GM18519 (cell line): ENCODE measurements around the gene INPP4B.
"Not testable (repeated sequence)": the region's sequence is repeated elsewhere in the genome, so short reads cannot be mapped to it uniquely, and the experiment has no call there.

ENCODE experiments used
- ATAC-seq: cut with Tn5 transposase; IDR thresholded peaks from one replicate; pipeline ENCODE4 v1.9.1; 2021; ENCODE audit warnings: mild to moderate bottlenecking, moderate library complexity; ENCODE audit not compliant: unreplicated experiment, low FRiP score

Gene INPP4B

DNA sequence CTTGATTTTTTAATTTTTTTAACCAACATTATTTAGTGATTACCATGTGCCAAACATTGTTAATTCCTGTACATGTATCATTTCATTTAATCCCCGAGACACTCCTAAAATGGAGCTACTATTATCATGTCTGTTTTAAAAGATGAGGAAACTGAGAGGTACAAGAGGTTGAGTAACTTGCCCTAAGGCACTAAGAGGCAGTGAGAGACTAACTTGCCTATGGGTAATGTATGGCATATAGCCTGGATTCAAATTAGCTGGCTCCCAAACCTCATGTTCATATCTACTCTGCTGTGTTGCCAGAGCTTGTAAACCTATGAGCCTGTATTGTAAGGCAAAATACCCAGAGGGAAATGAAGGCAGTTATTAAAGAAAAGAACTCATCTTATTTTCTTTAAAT, 766.1 kb downstream of the INPP4B start:
- no peak for ATAC-seq

DNA sequence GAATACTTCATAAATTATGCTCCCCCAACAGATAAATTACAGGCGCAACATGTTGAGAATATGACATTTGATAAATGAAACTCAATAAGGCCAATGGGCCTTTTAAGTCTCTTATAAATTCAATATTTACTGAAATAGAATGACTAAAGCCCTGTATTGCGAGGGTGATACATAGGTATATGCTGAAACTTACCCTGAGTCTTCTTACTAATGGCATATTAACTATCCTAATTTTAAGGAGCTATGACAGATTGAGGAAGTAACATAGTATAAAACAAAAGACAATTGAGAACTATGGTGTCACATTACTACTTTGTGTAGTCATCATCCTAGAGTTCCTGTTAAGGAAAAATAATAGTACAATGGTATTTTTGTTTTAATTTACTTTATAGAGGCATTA, 769.1 kb downstream of the INPP4B start:
- ATAC-seq: no peak

DNA sequence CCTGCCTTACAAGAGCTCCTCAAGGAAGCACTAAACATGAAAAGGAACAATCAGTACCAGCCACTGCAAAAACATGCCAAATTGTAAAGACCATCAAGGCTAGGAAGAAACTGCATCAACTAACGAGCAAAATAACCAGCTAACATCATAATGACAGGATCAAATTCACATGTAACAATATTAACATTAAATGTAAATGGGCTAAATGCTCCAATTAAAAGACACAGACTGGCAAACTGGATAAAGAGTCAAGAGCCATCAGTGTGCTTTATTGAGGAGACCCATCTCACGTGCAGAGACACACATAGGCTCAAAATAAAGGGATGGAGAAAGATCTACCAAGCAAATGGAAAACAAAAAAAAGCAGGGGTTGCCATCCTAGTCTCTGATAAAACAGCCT, 777.8 kb downstream of the INPP4B start:
- ATAC-seq: not testable (repeated sequence)

DNA sequence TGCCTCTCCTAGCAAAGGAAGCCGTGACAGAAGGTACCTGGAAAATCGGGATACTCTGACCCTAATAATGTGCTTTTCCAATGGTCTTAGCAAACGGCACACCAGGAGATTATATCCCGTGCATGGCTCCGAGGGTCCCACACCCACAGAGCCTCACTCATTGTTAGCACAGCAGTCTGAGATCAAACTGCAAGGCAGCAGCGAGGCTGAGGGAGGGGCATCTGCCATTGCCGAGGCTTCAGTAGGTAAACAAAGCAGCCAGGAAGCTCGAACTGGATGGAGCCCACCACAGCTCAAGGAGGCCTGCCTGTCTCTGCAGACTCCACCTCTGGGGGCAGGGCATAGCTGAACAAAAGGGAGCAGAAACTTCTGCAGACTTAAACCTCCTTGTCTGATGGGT, 779.5 kb downstream of the INPP4B start:
- not testable (repeated sequence) for ATAC-seq

DNA sequence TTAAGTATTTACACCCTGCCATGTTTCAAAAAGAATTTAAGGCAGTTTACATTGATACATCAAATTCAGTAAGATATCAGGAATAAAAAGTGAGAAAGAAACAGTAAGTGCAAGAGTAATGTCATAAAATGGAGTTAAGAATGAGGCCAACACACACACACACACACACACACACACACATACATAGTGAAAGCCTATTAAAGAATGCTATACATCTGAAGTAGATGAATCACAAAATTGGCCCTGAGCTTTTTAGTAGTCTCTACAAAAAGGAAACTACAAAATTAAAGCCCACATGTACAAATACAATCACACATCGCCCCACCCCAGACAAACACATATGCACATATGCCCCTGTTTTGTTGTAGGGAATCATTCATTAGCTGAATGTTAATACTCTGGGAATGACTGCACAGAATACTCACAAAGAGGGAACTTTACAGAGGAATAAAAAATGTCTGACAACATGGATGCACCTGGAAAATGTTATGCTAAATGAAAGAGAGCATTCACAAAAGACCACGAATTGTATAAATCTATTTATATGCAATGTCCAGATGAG, 780.9 kb downstream of the INPP4B start:
- no peak for ATAC-seq

DNA sequence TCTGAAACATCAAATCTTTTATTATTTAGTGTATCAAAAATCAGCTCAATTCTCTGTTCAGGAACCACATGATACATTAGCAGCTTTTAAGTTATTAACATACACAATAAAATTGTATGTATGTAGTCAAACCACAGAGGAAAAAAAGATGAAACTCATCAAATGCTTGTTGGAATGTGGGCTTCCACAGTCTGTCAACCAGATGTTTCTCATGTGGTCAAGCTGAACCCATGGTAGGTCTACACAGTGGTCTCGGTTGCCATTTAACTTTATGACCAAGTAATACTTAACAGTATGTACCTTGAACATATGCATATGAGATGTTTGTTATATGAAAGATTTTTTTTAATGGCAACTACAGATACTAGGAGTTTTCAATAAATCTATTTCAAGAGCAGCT, 781.9 kb downstream of the INPP4B start:
- no peak for ATAC-seq

DNA sequence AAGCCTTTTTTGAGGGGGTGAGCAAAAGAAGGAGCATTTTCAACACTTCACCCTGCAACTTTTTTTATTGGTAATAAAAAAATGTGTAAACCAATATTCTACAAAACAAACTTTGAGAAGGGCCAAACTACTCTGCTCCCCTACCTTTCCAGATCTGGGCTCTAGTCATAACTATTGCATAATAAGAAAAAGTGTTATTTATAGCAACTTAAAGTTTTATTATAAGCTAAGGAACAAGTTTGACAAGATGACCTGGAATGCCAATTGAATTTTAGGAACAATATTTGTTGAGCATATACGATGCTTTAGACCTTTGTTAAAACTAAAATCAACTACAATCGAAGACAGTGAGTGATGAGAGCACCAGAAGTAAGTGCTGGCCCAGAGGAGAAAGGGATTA, 800.1 kb downstream of the INPP4B start:
- no peak for ATAC-seq

DNA sequence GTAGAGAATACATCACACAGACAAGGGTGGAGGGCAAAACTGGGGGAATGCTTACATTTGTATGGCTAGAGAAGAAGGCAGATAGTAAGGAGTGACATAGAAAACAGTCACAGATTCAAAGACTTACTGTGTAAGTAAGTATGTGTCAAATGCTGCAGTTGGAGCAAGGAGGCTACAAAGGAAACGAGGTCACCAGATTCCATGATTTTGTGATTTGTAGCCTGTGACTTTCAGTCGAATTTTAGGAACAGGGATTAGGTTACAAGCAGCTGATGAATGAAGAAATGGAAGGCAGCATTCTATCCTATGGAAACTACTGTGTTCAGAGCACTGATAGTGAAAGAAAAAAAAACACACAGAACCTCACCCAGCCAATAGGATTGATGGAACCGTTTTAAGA, 801.8 kb downstream of the INPP4B start:
- ATAC-seq: no peak

DNA sequence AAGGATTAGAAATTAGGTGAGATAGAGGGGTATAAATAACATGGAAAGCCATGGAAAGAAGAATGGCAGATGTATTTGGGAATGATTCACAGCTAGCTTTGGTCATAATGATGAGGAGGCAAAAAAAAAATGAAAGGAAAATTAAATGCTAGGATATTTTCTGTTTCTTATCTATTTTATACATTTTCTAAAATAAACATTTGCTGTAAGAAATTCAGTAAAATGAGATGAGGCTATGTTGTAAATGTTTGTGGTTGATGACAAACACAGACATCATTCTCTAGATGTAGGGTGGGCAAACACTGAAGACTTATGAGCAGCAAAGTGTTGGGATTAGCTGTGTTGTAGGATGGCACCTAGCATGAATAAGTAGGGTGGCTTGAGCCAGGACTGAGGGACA, 802.6 kb downstream of the INPP4B start:
- no peak for ATAC-seq

DNA sequence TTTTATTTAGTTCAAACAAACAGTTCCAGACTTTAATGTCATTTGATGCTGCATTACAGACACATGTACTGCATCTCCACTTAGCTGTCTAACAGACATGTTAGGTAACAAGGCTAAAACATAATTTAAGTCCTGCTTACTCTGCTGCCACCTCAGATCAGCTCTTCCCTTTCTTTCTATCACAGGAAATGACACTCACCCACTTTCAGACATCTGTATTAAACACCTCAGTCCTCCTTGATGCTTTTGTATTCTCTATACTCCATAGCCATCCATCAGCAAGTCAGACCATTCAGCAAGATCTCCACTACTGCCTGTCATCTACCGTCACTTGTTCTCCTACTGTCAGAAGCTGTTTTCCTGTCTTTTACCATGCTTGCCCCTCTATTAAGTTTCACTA, 804.3 kb downstream of the INPP4B start:
- ATAC-seq: no peak

DNA sequence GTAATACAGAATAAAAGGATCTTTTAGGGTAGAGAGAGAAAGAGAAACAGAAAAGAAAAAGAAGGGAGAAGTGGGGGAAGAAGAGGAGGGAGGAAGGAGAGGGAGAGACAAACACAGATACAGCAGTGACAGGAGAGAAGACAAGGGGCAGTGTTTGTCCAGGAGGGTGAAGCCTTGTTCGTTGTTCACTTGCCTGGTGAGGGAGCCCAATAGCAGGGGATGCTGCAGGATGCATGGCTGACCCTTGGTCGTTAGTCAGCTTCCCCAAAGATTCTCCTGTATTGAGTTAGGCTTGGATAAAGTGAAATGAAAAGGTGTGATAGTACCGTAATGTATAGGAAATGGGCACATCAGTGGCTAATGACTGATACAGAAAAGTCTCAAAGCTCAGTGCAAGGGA, 806.1 kb downstream of the INPP4B start:
- no peak for ATAC-seq

DNA sequence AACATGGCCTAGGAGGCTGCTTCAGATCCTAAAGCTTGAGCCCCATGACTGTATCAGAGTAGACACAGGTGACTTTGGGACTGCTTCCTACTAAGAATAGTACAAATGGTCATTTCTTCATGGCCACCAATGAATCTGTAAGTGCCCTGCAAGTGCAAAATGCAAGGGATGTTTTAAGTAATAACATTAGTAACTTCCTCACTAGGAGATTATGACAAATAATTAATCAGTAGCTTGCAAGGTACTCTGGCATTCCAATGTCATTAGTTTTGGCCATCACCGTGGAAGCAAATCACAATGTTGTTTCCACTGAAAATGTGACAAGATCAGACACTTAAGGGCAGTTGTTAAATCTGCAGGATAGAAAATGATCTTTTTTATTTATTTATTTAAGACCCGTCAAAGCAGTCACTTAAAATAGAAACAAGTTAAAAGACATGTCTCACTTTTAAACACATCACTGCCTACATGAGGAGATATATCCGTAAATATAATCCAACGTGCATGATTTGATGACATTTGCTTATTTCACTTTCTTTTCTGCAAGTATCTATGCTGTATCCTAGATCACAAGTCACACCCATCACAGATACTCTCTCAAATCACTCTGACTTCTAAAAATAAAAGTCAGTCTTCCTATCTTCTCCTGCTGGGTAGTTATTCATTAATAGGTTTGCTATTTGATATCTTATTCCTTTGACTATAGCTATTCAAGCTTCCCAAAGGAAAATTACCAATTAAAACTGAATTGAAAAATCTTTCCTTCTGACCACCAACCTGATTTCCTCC, 809.1 kb downstream of the INPP4B start:
- ATAC-seq: no peak

DNA sequence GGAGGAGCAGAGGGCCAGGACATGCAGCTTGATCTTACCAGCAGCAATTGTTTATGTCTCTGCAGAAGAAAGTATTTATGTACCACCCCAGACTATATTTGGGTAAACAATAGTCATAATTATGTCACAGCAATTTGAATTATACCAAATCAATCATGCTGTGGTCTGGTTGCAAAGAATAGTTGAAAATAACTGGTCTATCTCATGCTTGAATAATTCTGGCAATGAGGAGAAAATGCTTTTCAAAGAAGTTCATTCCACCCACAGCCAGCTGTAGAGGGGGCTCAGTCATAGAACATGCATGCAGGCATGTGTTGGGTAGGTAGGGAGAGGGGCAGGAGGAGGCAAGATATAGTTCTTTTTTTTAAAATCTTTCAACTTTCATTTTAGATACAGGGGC, 810.5 kb downstream of the INPP4B start:
- ATAC-seq: no peak

DNA sequence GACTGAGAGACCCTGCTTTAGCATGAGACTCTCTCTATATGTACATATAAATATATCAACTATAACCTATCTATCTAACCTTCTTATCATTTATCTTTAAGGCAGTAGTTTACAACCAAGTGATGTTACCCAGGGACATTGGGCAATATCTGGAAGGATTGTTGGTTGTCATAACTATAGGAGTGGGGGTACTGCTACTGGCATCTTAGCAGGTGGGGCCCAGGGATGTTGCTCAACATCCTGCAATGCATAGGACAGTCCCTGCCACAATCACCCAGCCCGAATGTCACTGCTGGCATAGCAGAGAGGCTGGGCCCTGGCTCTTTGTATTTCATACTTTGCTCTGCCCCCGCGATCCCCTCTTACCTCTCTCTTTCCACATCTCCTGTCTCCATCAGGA, 812.0 kb downstream of the INPP4B start:
- ATAC-seq: no peak

DNA sequence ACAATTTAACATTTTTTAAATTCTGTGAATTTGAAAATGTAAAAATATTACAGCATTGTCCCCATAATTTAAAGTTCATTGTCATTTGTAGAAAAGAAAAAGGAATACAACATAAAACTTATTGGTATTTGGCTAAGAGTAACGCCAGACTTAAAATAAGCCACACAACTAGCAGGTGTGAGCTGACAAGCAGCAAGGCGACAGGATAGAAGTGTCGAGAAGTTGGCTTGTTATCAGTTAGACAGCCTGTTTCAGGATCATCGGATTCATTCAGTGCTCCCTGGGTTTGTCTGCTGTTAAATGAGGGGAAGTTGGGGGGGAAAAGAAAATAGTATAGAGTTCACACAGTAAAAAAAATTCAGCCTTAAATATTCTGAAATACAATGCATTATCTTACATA, 816.1 kb downstream of the INPP4B start:
- no peak for ATAC-seq

DNA sequence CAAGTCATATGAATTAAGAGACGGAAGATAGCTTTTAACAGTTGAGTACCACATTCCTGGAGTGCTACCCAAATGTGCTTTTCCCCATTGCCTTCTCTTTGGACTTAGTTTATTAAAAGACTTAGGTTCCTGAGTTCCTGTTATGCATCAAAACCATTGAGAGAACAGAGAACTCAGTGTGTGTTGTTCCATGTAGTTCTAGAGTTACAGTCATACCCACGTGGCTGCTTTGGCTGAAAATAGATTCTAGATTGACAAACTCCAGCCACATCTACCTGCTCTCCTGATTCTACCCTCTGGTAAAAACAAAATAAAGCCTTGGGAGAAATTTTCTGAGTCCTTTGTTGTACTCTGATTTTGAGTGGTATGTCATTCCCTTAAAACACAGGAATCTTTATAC, 824.3 kb downstream of the INPP4B start:
- ATAC-seq: no peak

DNA sequence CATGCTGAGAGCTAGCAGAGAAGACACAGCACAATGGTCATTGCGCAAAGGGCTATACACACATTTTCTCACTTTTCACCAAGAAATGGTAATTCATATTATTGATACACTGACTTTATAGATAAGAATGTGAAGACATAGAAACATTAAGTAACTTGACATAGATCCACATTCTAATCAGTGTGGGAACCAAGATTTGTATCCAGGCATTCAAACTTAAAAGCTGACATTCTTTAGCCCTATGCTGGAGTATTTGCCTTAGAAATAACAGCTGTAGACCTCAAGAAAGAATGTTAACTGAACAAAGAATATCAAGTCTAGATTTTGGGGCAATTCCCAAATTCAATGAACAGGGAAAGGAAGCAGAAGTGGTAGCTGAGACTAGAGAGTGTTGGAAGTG, 824.9 kb downstream of the INPP4B start:
- ATAC-seq: no peak

DNA sequence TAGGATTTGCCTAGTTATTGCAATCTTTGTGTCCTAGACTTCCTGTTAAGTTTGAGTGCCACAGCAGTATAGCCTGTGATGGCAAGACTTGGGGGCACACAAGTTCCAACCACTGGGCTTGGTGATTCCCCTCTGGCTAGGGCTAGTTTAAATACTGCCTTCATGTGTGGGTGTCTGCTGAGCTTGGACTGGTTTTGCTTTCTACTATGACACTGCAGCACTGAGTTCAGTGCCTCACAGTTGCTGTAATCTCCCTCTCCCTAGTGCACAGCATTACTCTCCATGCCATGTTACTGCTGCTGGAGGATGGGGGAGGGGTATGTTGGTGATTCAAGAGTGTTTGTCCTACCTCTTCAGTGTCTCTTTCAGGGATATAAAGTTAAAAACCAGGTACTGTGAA, 830.1 kb downstream of the INPP4B start:
- peak; percentile 72 for ATAC-seq

DNA sequence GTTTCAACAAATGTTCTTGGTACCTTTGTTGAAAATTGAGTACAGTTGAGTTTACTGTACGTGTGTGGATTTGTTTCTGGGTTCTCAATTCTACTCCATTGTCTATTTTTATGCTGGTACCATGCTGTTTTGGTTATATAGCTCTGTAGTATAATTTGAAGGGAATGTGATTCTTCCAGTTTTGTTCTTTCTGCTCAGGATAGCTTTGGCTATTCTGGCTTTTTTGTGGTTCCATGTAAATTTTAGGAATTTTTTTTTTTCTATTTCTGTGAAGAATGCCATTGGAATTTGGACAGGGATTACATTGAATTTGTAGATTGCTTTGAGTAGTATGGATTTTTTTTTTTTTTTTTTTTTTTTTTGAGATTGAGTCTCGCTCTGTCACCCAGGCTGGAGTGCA, 836.4 kb downstream of the INPP4B start:
- no peak for ATAC-seq

DNA sequence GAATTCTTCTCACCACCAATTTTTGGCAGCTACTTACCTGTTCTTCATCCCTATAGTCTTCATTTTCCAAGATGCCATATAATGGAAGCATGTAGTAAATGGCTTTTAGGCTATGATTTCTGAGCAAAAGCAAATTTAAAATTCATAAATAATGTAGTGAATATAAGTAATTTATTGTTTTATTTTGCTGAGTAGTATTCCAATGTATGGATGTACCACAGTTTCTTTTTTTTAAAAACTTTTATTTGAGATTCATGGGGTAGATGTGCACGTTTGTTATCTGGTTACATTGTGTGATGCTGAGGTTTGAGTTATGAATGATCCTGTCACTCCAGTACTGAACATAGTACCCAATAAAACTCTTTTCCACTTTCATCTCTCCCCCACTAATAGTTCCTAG, 840.6 kb downstream of the INPP4B start:
- ATAC-seq: no peak

DNA sequence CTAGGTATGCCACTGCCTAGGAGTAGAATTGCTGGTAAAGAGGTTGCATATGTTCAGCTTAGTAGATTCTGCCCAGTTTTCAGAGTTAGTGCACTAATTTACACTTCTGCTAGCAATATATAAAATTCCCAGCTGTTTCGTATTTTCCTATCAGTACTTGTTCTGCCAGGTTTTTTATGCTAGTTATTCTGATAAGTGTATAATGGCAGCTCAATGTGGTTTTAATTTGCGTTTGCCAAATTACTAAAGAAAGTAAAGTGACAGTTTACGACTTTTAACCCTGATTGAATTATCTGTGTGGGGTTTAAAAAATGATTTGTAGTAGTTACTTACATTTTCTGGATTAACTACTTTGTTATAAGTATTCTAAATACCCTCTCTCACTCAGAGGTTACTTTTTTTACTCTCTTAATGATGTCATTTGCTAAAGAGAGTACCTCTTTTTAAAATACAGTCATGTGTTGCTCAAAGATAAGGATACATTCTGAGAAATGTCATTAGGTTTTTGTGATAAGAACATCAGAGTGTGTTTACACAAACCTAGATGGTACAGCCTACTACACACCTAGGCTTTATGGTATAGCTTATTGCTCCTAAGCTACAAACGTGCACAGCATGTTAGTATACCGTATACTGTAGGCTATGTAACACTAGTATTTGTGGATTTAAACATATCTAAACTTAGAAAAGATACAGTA, 846.5 kb downstream of the INPP4B start:
- no peak for ATAC-seq

DNA sequence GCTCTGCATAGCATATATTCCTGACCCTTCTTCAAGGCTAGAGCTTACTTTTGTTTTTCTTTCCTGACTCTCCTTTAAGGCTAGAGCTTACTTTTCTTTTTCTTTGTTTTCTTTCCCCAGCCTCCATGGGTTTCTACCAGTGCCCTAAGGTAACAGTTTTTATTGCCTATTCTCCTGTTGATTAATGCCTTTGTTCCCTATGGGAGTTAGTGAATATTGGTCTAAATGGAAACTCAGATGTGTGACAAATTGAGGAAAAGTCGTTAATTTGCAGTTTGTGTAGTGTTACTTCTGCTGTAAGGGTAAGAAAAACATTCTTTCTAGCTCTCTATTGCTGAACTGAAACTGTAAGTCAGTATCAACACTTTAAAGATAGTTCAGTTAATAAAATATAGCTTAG, 851.0 kb downstream of the INPP4B start:
- no peak for ATAC-seq
